ENCODE measurements around the gene SFXN4.

- no peak for TF ChIP-seq POLR2A (IDR thresholded peaks at IDR 0.05)
- TF ChIP-seq CTCF (IDR thresholded peaks at IDR 0.05), result no peak
These were observed 595 bp upstream of the SFXN4 start for GRCh38 chr10:119166118-119166500.
